Uterus (tissue), 4 donors: Measurements from ENCODE around the gene RP2. TPM values are rescaled to one million over a fixed set of nuclear protein-coding genes. Genes with fewer than 3 reads are reported as not detected.

ENCODE experiments used
- DNase-seq, 2 donors: peaks; one replicate each; pipeline ENCODE4 v3.0.0-alpha.2; 2019 to 2020
- H3K27ac ChIP-seq, 2 donors: fragments of 200-600 bp; sonication (generic); 1 replicate in 1 of 2; 2 replicates in 1 of 2; pipeline ENCODE4 v1.5.1; 2016 to 2018
- H3K27me3 ChIP-seq, 2 donors: fragments of 200-600 bp; sonication (generic); one replicate each; pipeline ENCODE4 v1.5.1; 2018 to 2019; ENCODE audit warnings: control low read depth in 1 of 2
- H3K36me3 ChIP-seq, 2 donors: fragments of 200-600 bp; sonication (generic); one replicate each; pipeline ENCODE4 v1.5.1; 2019; ENCODE audit warnings: control low read depth in 1 of 2
- H3K4me1 ChIP-seq, 2 donors: fragments of 200-600 bp; sonication (generic); one replicate each; pipeline ENCODE4 v1.5.1; 2018 to 2019; ENCODE audit warnings: control low read depth in 1 of 2
- H3K4me3 ChIP-seq, 2 donors: fragments of 200-600 bp; sonication (generic); 1 replicate in 1 of 2; 2 replicates in 1 of 2; pipeline ENCODE4 v1.5.1; 2018 to 2019; ENCODE audit warnings: mild to moderate bottlenecking in 1 of 2
- H3K9me3 ChIP-seq, 2 donors: fragments of 200-600 bp; sonication (generic); one replicate each; pipeline ENCODE4 v1.5.1; 2019; ENCODE audit warnings: control low read depth in 1 of 2
- POLR2A ChIP-seq, 2 donors: fragments of 450-650 bp; IDR thresholded peaks; one replicate each; pipeline ENCODE4 v1.6.1; 2016; ENCODE audit warnings: antibody characterized with exemption in 2 of 2, mild to moderate bottlenecking in 1 of 2, moderate library complexity in 1 of 2
- intact Hi-C: fragments of 100-400 bp; cut with DNase I; formaldehyde crosslinking; loops from one replicate; pipeline ENCODE4 v1.15.1; 2023; ENCODE audit warnings: low total_unique reads
- total RNA-seq, 4 donors: library from RNA; depleted of rRNA in 3 of 4; stranded (reverse); fragments of >200 nt in 3 of 4; gene quantifications; one replicate each; pipeline versions ENCODE4 v1.1.0 to v1.2.4, GENCODE V29; 2014 to 2023
- TF ChIP-seq, protein P1 (sequence below), 4 experiments: fragments of 200-600 bp in 2 of 4; fragments of 450-650 bp in 2 of 4; sonication (generic) in 2 of 4; IDR thresholded peaks; one replicate each; pipeline ENCODE4 v1.5.1; 2016 to 2019; ENCODE audit warnings: antibody characterized with exemption in 4 of 4, mild to moderate bottlenecking in 2 of 4, moderate library complexity in 1 of 4
- donor health status: DM: yes; HTN: yes; CAD: no.

RP2 gene
- total RNA-seq, 4 donors from 2014 or later = 1.0 to 33.0 (median 7.0) TPM

DNA sequence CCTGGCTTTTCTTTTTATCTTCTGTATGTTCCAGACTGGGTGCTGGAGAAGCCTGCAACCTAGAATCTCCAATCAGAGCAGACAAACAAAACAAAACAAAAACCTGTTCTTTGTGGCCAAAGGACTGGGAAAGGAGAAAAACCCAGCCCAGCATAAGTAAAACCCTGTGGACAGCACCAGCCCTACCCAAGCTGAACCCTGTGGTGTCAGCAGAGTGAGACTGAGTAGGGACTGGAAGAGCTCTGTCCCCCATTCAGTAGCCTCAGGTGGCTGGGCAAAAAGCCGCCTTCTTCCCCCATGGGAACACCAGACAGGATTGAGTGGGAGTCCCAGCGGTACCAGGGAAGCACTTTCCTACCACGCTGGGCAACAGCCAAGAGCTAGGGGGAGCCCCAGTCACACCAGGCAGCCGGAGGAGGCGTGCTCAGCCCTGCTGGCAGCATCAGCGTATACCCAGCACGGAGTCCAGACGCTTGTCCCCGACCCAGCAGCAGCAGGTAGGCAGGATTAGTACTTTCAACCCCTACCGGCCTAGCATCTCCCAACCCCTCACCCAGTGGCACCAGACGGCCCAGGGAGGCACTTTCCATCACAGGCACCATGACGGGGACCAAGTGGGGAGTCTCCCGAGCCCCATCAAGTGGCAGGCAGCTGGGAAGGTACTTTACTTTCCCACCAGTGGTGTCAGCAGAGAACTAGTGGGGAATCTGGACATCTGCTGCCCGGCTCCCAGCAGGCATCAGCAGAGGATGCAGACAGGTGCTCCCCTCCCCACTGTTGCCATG is 66.8 kb downstream of the RP2 start:
- TF ChIP-seq, protein P1, sequence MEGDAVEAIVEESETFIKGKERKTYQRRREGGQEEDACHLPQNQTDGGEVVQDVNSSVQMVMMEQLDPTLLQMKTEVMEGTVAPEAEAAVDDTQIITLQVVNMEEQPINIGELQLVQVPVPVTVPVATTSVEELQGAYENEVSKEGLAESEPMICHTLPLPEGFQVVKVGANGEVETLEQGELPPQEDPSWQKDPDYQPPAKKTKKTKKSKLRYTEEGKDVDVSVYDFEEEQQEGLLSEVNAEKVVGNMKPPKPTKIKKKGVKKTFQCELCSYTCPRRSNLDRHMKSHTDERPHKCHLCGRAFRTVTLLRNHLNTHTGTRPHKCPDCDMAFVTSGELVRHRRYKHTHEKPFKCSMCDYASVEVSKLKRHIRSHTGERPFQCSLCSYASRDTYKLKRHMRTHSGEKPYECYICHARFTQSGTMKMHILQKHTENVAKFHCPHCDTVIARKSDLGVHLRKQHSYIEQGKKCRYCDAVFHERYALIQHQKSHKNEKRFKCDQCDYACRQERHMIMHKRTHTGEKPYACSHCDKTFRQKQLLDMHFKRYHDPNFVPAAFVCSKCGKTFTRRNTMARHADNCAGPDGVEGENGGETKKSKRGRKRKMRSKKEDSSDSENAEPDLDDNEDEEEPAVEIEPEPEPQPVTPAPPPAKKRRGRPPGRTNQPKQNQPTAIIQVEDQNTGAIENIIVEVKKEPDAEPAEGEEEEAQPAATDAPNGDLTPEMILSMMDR (IDR thresholded peaks at IDR 0.05) = peak; percentile 61 to 84 (median 65)
- no peak for TF ChIP-seq POLR2A (IDR thresholded peaks at IDR 0.05)
- no peaks in the 10 kb centered on the region for H3K9me3 ChIP-seq
- intact Hi-C loops = no loop called here
- DNase-seq = peak; percentile 74 to 81
- no peaks in the 10 kb centered on the region for H3K36me3 ChIP-seq
- no peak overlapping the region for H3K27ac ChIP-seq
- no peaks in the 10 kb centered on the region for H3K4me1 ChIP-seq
- H3K4me3 ChIP-seq = peak overlapping the region; percentile 20 to 35
- no peaks in the 10 kb centered on the region for H3K27me3 ChIP-seq

GRCh38 chrX:46904626-46905025 is 67.8 kb downstream of the RP2 start:
- H3K36me3 ChIP-seq = no peaks in the 10 kb centered on the region
- no peaks in the 10 kb centered on the region for H3K27me3 ChIP-seq
- H3K27ac ChIP-seq = no peak overlapping the region
- DNase-seq = no peak
- H3K4me3 ChIP-seq = no peak overlapping the region
- no peaks in the 10 kb centered on the region for H3K9me3 ChIP-seq
- H3K4me1 ChIP-seq = no peaks in the 10 kb centered on the region
- intact Hi-C loops = no loop called here
- TF ChIP-seq, protein P1 (IDR thresholded peaks at IDR 0.05) = no peak
- TF ChIP-seq POLR2A (IDR thresholded peaks at IDR 0.05) = no peak

- intact Hi-C loops = no loop called here
- Histone ChIP-seq H3K36me3 (no peaks in the 10 kb centered on the region), H3K27ac (no peak overlapping the region), H3K9me3 (no peaks in the 10 kb centered on the region), H3K27me3 (no peaks in the 10 kb centered on the region), H3K4me1 (no peaks in the 10 kb centered on the region), H3K4me3 (no peak overlapping the region)
- no peak for DNase-seq
- TF ChIP-seq, protein P1 (IDR thresholded peaks at IDR 0.05) = no peak
- no peak for TF ChIP-seq POLR2A (IDR thresholded peaks at IDR 0.05)
Observed at GRCh38 chrX:46910415-46910814, 73.6 kb downstream of the RP2 start.

- no peaks in the 10 kb centered on the region for H3K27me3 ChIP-seq
- DNase-seq = peak; percentile 58 to 76
- H3K36me3 ChIP-seq = no peaks in the 10 kb centered on the region
- TF ChIP-seq POLR2A (IDR thresholded peaks at IDR 0.05) = peak; percentile 16 to 43
- TF ChIP-seq, protein P1 (IDR thresholded peaks at IDR 0.05) = no peak
- H3K4me3 ChIP-seq = peak within 1 kb of the TSS; percentile 51 to 63
- intact Hi-C loops = no loop called here
- H3K4me1 ChIP-seq = no peaks in the 10 kb centered on the region
- H3K9me3 ChIP-seq = no peaks in the 10 kb centered on the region
- peak within 1 kb of the TSS; percentile 66 to 77 for H3K27ac ChIP-seq
Observed at GRCh38 chrX:46912098-46912602, 75.3 kb downstream of the RP2 start, which contains the start of gene JADE3. TSS of gene JADE3 (plus strand) at chrX:46912421. CDS start at chrX:46984895, 72,474 bp downstream.
